ENCODE results near the gene SLC41A1. TPM values are rescaled to one million over a fixed set of nuclear protein-coding genes. Genes with fewer than 3 reads are reported as not detected.

The SLC41A1 gene
- total RNA-seq, 1 donor: 29.3 TPM

DNA sequence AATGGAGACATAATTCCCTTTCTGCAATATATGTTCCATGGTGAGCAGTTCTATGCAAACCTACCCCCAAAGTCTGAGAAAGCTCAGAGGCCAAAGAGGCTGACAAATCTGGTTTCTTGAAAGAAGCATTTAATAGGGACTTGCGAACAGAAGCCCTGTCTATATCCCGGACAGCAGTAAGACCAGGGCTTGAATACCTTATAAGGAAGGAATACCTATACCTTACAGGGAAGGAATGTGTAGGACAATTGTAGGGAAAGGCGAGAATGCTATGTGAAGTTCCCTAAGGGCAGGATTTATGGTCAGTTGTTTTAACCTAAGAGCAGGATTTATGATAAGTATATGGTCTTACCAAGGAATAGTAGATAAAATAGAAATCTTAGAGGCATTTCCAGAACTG, 5.0 kb upstream of the SLC41A1 start:
- Histone ChIP-seq H3K36me3 (ENCODE audit: insufficient read depth, low read length) (no peaks in the 10 kb centered on the region), H3K79me2 (ENCODE audit: insufficient read depth, low read length) (peaks cover 5% of the 10 kb centered on the region), H3K4me3 (ENCODE audit: insufficient read depth, low read length) (no peak overlapping the region), H4K20me1 (ENCODE audit: insufficient read depth, low read length) (no peaks in the 10 kb centered on the region), H2AFZ (ENCODE audit: low read length) (no peak overlapping the region), H3K9me3 (ENCODE audit: low read depth, low read length) (no peaks in the 10 kb centered on the region), H3K27me3 (ENCODE audit: insufficient read depth, low read length) (no peaks in the 10 kb centered on the region), H3K4me2 (ENCODE audit: insufficient read depth, low read length) (no peak overlapping the region), H3K4me1 (ENCODE audit: insufficient read depth, low read length) (peaks cover 5% of the 10 kb centered on the region), H3K27ac (ENCODE audit: low read depth, low read length) (no peak overlapping the region)
- TF ChIP-seq, protein P1, sequence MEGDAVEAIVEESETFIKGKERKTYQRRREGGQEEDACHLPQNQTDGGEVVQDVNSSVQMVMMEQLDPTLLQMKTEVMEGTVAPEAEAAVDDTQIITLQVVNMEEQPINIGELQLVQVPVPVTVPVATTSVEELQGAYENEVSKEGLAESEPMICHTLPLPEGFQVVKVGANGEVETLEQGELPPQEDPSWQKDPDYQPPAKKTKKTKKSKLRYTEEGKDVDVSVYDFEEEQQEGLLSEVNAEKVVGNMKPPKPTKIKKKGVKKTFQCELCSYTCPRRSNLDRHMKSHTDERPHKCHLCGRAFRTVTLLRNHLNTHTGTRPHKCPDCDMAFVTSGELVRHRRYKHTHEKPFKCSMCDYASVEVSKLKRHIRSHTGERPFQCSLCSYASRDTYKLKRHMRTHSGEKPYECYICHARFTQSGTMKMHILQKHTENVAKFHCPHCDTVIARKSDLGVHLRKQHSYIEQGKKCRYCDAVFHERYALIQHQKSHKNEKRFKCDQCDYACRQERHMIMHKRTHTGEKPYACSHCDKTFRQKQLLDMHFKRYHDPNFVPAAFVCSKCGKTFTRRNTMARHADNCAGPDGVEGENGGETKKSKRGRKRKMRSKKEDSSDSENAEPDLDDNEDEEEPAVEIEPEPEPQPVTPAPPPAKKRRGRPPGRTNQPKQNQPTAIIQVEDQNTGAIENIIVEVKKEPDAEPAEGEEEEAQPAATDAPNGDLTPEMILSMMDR (IDR thresholded peaks at IDR 0.05; ENCODE audit: extremely low read depth, low read depth, low read length): no peak
- DNase-seq (ENCODE audit: insufficient read length, low spot score, missing footprints): no peak

DNA sequence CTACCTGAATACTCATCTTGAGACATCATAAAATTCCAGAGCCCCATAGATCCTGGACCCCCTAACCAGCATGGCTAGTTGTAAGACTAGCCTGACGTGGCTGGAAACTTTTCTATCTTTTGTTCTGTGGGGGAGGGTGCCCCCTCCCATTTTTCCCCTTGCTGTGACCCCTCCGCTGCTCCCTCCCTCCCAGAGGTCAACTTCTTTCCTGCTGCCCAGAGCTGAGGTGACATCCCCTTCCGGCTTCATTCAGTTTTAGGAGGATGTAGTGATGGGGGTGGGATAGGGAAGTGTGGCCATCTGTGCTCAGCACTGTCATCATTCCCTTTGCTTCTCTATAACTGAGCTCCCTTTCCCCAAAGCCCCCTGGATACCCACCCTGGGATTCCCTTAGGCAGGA, 4.4 kb upstream of the SLC41A1 start:
- peaks cover 5% of the 10 kb centered on the region for H3K4me1 ChIP-seq (ENCODE audit: insufficient read depth, low read length)
- no peaks in the 10 kb centered on the region for H3K9me3 ChIP-seq (ENCODE audit: low read depth, low read length)
- TF ChIP-seq, protein P1 (IDR thresholded peaks at IDR 0.05; ENCODE audit: extremely low read depth, low read depth, low read length): no peak
- no peaks in the 10 kb centered on the region for H3K27me3 ChIP-seq (ENCODE audit: insufficient read depth, low read length)
- H3K4me2 ChIP-seq (ENCODE audit: insufficient read depth, low read length): no peak overlapping the region
- H2AFZ ChIP-seq (ENCODE audit: low read length): no peak overlapping the region
- peaks cover 10% of the 10 kb centered on the region for H3K79me2 ChIP-seq (ENCODE audit: insufficient read depth, low read length)
- H4K20me1 ChIP-seq (ENCODE audit: insufficient read depth, low read length): no peaks in the 10 kb centered on the region
- no peaks in the 10 kb centered on the region for H3K36me3 ChIP-seq (ENCODE audit: insufficient read depth, low read length)
- H3K27ac ChIP-seq (ENCODE audit: low read depth, low read length): no peak overlapping the region
- DNase-seq (ENCODE audit: insufficient read length, low spot score, missing footprints): no peak
- no peak overlapping the region for H3K4me3 ChIP-seq (ENCODE audit: insufficient read depth, low read length)

DNA sequence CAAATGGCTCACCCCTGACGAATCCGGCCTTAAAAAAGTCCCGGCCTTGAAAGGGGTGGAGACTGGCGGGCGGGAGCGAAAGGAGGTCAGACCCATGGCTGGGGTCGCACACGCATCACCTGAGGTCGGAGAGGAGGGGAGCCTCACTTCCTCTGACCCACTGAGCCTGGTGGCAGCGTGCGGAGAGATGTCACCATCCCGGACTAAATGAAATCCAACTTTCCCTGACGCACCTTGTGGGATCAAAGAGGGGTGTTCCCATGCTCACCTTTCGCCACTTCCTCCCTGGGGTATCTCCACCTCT, 709 bp upstream of the SLC41A1 start:
- H3K9me3 ChIP-seq (ENCODE audit: low read depth, low read length): no peaks in the 10 kb centered on the region
- peak; percentile 93 for DNase-seq (ENCODE audit: insufficient read length, low spot score, missing footprints)
- TF ChIP-seq, protein P1 (IDR thresholded peaks at IDR 0.05; ENCODE audit: extremely low read depth, low read depth, low read length): no peak
- peak overlapping the region; percentile 93 for H3K4me2 ChIP-seq (ENCODE audit: insufficient read depth, low read length)
- peaks cover 20% of the 10 kb centered on the region for H4K20me1 ChIP-seq (ENCODE audit: insufficient read depth, low read length)
- peak overlapping the region; percentile 51 for H3K27ac ChIP-seq (ENCODE audit: low read depth, low read length)
- H3K36me3 ChIP-seq (ENCODE audit: insufficient read depth, low read length): peaks cover 11% of the 10 kb centered on the region
- peaks cover 16% of the 10 kb centered on the region for H3K4me1 ChIP-seq (ENCODE audit: insufficient read depth, low read length)
- H3K79me2 ChIP-seq (ENCODE audit: insufficient read depth, low read length): peaks cover 46% of the 10 kb centered on the region
- H3K27me3 ChIP-seq (ENCODE audit: insufficient read depth, low read length): no peaks in the 10 kb centered on the region
- peak overlapping the region; percentile 98 for H2AFZ ChIP-seq (ENCODE audit: low read length)
- peak overlapping the region; percentile 91 for H3K4me3 ChIP-seq (ENCODE audit: insufficient read depth, low read length)

DNA sequence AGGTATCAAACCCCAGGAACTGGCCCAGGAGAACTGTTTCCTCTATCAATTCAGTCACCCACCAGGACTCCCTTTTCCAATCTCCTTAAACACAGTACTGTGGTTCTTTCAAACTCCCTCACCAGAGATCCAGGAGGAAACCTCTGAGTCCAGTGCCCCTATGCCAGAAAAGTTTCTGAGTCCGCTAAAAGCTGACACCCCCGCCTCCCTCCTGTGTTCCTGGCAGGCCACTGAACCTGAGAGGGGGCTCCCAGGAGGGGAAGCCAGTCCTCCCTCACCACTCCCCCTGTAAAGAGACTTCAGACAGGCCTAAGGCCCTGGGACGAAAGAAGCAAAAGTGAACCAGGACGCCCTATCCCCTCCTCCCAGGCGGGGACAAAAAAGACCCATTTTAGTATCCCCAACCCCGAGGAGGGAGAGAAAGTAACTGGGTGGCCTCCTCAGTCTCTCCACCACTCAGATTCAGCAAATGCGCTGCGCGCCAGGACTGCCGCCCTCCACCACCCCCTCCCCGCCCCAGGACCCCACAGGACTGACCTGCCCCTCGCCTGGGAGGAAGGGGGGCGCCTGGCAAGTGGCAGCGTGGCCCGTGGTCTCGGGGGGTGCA, 624 bp downstream of the SLC41A1 start:
- H3K4me2 ChIP-seq (ENCODE audit: insufficient read depth, low read length): peak overlapping the region; percentile 93

More for the DNA sequence above, 624 bp downstream of the SLC41A1 start:
- Histone ChIP-seq H3K4me3 (ENCODE audit: insufficient read depth, low read length) (peak overlapping the region; percentile 91), H3K4me1 (ENCODE audit: insufficient read depth, low read length) (peaks cover 16% of the 10 kb centered on the region), H2AFZ (ENCODE audit: low read length) (peak overlapping the region; percentile 88), H4K20me1 (ENCODE audit: insufficient read depth, low read length) (peaks cover 23% of the 10 kb centered on the region), H3K36me3 (ENCODE audit: insufficient read depth, low read length) (peaks cover 14% of the 10 kb centered on the region), H3K79me2 (ENCODE audit: insufficient read depth, low read length) (peaks cover 53% of the 10 kb centered on the region), H3K27ac (ENCODE audit: low read depth, low read length) (peak overlapping the region; percentile 63), H3K9me3 (ENCODE audit: low read depth, low read length) (no peaks in the 10 kb centered on the region), H3K27me3 (ENCODE audit: insufficient read depth, low read length) (no peaks in the 10 kb centered on the region)
- TF ChIP-seq, protein P1 (IDR thresholded peaks at IDR 0.05; ENCODE audit: extremely low read depth, low read depth, low read length): no peak
- DNase-seq (ENCODE audit: insufficient read length, low spot score, missing footprints): peak; percentile 92
